Activated CD4-positive, alpha-beta T cell treated with anti-CD3 and anti-CD28 coated beads for 4 hours (primary cell): ENCODE results near the gene ZC2HC1B.

Source experiments
- DNase-seq, 2 donors: peaks; one replicate each; pipeline ENCODE4 v3.0.0-alpha.2; 2020

ZC2HC1B gene

GRCh38 chr6:143964674-143965081, 100.4 kb downstream of the ZC2HC1B start:
- no peak for DNase-seq

- no peak for DNase-seq
Observed at GRCh38 chr6:143965503-143966171, 101.4 kb downstream of the ZC2HC1B start.

- no peak for DNase-seq
Observed at GRCh38 chr6:143966312-143966711, 102.0 kb downstream of the ZC2HC1B start.

DNA sequence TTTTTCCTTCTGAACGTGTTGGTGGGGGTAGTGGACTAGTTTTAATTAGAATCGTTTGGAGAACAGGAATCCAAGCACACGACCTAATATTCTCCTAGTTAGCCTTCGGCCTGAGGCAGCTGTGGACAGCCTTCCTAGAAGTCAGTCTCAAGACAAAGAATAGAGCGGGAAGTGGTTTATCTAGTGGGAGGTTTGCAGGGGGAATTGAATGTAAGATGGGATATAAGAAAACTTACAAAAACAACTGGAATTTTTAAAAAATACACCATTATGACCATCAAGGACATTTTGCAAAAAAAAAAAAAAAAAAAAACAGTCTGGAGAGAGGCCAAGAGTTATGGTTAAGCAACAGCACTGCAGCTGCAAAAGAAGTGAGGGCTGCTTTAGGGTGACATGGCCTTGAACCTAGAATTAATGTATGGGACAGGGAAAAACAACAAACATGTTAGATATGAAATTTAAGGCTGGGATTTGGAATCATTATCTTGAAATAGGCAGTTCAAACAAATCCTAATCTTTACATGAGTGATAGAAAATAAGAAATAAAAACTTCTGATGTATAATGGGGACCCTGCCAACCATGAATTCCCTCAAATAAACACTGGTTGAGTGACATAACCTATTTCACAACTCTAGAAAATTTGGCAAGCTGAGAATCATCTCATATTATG, 103.6 kb downstream of the ZC2HC1B start:
- no peak for DNase-seq

DNA sequence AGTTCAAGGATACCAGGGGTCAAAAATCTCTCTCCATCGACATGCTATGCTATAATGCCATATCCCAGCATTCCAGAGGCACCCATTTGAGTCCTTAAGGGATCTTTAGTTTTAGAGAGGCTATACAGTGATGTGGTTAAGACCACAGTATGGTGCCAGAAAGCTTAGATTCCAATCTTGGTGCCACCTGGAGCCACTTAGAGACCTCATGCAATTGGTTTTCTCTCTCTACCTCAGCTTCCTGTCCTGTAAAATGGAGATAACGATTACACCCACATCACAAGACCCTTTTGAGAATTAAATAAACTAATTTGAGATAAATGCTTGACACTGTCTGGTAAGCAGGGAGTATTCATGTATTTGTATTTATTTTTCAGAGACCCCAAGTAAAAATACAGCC, 104.8 kb downstream of the ZC2HC1B start:
- DNase-seq = no peak

DNA sequence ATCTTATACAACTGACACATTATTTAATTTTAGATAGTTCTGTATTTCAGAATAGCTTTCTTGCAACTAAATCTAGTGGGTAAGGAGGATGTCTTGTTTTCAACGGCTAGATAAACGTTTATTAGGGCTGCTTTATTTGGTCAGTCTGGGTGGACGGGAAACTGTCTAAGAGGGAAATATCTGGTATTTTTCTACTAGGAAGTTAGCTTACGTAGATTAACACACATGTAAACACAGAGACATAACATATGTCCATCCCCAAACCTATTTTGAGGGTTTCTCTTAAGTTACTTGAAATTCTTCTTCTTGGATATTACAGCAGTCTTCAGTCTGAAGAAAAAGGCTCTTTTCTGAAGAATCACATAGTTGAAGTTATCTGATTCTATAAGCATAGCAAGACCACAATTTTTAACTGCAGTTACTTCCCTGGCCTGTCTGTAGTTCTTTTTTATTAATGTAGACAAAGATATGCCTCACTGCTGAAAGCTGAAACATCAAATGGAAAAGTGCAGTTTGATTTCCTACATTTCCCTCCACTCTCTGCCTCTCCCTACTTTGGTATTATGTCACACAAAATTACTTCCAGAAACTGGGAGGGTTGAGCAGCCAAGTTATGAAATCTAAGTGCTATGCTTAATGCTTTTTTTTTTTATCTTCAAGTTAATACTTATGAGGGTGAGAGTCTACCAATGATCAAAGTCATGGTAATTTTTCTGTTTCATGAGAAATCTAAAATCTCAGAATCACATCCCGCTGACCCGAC, 106.4 kb downstream of the ZC2HC1B start:
- no peak for DNase-seq

- no peak for DNase-seq
Observed at GRCh38 chr6:143971482-143972205, 107.4 kb downstream of the ZC2HC1B start.

DNA sequence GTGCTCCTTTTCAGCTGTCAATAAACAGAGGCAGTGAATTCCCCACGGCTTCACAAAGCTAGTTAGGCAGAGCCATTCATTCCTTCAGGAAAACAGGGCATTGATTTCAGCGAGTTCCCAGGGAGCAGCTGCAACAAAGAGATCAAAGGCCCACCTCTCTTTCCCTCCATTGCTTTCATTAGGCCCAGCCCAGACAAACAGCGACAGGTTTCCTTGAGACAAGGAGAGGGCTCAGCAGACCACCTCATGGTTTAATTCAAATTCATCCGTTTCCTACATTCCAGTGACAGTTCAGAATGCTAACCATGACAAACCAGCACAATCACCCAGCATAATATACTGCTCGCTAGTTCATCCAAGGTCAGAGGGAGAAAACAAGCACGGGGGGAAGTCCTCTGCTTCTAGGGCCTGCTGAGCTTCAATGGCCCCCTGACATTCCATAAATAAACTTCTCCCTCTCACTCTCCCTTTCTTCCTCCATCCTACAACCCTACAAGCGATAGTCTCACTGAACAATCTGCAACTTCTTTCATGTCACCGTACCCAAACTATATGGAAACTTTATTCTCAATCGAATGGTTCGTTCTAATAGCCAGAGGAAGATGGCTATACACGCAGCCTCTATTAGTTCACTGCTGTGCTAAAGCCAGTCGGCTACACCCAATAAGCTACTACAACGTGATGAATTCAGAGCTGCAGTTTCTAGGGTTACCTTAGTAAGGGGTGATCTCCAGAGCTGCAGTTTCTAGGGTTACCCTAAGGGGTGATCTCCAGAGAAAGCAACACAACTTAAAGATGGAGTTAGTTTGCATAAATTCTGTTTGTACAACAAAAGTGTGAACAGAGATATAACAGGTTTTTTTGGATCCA, 109.1 kb downstream of the ZC2HC1B start:
- DNase-seq = no peak

DNA sequence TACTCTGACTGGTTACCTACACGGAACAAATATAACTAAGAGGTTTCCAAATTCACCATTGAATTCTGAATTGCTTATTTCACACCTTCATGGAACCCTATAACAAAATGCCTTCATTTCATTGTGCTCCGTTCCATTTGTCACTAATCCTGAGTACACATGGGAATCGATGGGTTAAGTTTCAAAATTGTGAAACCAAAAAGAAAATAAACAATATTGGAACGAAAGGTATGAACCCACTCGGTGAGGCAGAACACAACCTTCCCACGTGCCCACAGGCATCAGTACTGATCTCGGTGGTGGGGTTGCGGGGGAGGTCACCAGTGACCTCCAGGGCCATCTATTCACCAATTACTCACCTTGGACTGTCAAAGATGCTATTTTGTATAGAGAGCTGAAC, 109.8 kb downstream of the ZC2HC1B start:
- no peak for DNase-seq

DNA sequence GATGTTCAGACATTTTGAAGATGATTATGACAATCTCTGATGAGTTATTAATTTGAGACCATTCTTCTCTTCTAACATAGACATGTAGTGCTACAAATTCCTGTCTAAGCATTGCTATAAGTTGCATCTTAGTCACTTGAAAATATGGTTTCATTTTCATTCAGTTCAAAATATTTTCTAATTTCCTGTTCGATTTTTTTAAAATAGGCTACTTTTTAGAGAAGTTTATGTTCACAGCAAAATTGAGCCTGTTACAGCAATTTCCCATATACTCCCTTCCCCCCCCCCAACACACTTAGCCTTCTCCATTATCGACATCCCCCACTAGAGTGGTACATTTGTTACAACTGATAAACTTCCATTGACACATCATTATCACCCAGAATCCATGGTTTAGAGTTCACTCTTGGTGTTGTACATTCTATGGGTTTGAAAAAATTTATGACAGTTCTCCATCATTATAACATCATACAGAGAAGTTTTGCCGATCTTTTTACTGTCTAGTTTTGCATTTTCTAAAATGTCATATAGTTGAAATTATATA, 112.6 kb downstream of the ZC2HC1B start:
- DNase-seq = no peak

DNA sequence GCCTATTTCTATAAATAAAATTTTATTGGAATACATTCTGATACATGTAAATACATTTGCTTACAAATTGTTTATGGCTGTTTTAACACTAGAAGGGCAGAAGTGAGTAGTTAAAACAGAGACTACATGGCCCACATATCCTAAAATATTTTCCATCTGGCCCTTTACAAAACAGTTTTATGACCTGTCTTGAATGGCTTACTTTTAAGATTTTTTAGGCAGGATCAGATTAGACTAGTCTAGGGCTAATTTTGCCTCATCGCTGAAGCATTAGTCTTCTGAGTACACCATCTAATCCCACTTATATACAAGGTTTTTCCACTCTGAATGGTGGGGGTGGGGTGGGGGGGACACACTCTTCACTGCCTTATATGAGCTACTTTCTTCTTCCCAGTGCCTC, 116.6 kb downstream of the ZC2HC1B start:
- no peak for DNase-seq

GRCh38 chr6:143982968-143983367, 118.7 kb downstream of the ZC2HC1B start:
- no peak for DNase-seq

GRCh38 chr6:143984666-143985065, 120.4 kb downstream of the ZC2HC1B start:
- no peak for DNase-seq

DNA sequence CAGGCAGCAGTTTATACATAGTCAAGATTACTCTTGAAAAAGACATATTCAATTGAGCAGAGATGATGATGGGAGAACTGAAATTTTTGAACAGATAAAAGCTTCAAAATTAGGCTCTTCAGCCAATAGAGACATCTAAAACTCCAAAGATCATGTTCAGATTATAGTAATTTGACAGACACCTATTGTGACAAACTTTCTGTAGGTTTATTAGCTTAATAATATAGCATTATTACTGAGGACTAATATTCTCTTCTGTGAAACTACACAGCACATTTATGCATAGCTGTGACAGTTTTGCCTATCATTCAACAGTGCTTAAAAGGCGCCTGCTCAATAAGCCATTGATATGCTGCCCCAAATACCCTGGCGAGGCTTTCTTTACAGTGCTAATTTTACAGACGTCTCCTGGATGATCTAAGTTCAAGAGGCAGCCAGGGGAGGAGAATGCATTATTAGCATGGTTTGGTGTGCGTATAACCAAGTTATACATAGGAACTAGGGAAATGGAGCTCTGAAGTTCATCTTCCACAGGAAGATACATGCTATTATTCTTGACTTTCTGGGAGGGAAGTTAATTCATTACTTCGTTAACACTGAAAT, 122.3 kb downstream of the ZC2HC1B start:
- DNase-seq = no peak
